ENCODE results near the gene MCL1. TPM values are rescaled to one million over a fixed set of nuclear protein-coding genes. Genes with fewer than 3 reads are reported as not detected.
A peak's percentile ranks its signal among the peaks of the same experiment; 100 is the strongest.

MCL1 gene
- polyA plus RNA-seq, 1 donor (not counting 4 experiments of a cell fraction or from before 2014, with no cell fraction given), result 237 TPM

DNA sequence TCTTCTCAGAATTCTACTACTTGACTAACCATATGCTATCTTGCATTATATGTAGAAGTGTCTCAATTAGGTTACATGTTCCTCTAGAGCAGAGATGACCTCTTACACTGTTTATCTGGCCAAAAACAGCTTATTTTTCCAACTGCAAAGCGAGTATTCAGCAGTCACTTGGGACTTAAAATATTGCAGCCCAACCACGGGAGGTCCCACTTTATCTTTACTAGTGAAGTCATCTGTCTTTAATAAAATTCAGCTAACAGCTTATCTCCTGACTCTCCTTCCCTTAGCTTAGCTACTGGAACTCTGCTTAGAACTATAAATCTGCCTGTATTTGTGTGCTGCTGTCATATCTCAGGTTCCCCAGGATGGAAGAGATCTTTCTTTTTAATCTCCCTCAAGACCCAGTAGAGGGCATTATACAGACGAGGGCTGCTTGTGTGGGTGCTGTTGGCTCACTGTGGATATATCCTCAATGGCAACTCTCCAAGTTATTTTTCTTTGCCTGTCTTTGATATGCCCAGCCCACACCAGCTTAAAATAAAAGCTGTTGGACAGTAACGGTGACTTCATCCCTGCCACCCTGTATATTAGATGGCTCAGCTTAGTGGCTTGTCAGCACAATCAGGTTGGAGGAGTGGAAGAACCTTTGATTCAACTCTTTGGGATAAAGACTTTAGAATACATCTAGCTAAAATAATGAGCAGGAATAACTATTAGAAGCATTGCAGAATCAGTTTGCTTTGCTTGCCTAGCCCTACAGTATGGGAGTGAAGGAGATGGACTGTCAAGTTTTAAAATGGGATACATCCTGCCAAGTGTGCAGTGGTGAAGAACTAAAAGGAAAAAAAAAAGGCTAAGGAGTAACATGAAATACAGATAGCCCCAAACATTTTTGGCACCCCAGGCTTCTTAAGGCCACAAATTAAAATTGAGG, 40.4 kb upstream of the MCL1 start:
- Histone ChIP-seq H3K4me3 (ENCODE audit: control insufficient read depth in 2 of 3, extremely low read depth in 1 of 3, insufficient read depth in 2 of 3, low read depth in 1 of 3, low read length in 3 of 3) (no peak overlapping the region), H3K36me3 (ENCODE audit: control insufficient read depth in 2 of 2, extremely low read depth in 1 of 2, insufficient read depth in 2 of 2, low read length in 2 of 2) (peaks cover 15 to 48% of the 10 kb centered on the region in 2 experiments), H3K27ac (ENCODE audit: control insufficient read depth, insufficient read depth, low read length) (peak overlapping the region; percentile 33), H2AFZ (ENCODE audit: control insufficient read depth, low read length) (no peak overlapping the region), H3K4me2 (ENCODE audit: control insufficient read depth, extremely low read depth, insufficient read depth, low read depth, low read length) (peak overlapping the region; percentile 12), H4K20me1 (ENCODE audit: control insufficient read depth, extremely low read depth, insufficient read depth, low read length) (no peaks in the 10 kb centered on the region), H3K27me3 (ENCODE audit: control insufficient read depth, extremely low read depth, insufficient read depth, low read length) (no peaks in the 10 kb centered on the region), H3K9ac (ENCODE audit: control insufficient read depth, extremely low read depth, insufficient read depth, low read length) (peak overlapping the region; percentile 13), H3K9me1 (ENCODE audit: control insufficient read depth, extremely low read depth, insufficient read depth, low read length) (no peaks in the 10 kb centered on the region), H3K79me2 (ENCODE audit: control insufficient read depth, insufficient read depth, low read length) (peaks cover 15% of the 10 kb centered on the region), H3K9me3 (ENCODE audit: control insufficient read depth, low read depth, low read length) (no peaks in the 10 kb centered on the region), H3K4me1 (ENCODE audit: control insufficient read depth, extremely low read depth, insufficient read depth, low read length) (peaks cover 48% of the 10 kb centered on the region)
- dilution Hi-C loops (cut with MboI; ENCODE audit: extremely low pct_ligation_motif_present, low sequenced_read_pairs), result no loop called here
- no peak for DNase-seq (ENCODE audit: low read depth, low spot score)
- TF ChIP-seq EZH2 (IDR thresholded peaks at IDR 0.05; ENCODE audit: low read length), result no peak
- TF ChIP-seq, protein P1, sequence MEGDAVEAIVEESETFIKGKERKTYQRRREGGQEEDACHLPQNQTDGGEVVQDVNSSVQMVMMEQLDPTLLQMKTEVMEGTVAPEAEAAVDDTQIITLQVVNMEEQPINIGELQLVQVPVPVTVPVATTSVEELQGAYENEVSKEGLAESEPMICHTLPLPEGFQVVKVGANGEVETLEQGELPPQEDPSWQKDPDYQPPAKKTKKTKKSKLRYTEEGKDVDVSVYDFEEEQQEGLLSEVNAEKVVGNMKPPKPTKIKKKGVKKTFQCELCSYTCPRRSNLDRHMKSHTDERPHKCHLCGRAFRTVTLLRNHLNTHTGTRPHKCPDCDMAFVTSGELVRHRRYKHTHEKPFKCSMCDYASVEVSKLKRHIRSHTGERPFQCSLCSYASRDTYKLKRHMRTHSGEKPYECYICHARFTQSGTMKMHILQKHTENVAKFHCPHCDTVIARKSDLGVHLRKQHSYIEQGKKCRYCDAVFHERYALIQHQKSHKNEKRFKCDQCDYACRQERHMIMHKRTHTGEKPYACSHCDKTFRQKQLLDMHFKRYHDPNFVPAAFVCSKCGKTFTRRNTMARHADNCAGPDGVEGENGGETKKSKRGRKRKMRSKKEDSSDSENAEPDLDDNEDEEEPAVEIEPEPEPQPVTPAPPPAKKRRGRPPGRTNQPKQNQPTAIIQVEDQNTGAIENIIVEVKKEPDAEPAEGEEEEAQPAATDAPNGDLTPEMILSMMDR (optimal IDR thresholded peaks at IDR 0.05 in 1 of 3, IDR thresholded peaks at IDR 0.05 in 1 of 3, conservative IDR thresholded peaks at IDR 0.05 in 1 of 3; ENCODE audit: extremely low read depth in 1 of 3, insufficient read depth in 2 of 3, low read length in 3 of 3), result peak; percentile 37 to 57 (median 55)
- FAIRE-seq, result no peak

DNA sequence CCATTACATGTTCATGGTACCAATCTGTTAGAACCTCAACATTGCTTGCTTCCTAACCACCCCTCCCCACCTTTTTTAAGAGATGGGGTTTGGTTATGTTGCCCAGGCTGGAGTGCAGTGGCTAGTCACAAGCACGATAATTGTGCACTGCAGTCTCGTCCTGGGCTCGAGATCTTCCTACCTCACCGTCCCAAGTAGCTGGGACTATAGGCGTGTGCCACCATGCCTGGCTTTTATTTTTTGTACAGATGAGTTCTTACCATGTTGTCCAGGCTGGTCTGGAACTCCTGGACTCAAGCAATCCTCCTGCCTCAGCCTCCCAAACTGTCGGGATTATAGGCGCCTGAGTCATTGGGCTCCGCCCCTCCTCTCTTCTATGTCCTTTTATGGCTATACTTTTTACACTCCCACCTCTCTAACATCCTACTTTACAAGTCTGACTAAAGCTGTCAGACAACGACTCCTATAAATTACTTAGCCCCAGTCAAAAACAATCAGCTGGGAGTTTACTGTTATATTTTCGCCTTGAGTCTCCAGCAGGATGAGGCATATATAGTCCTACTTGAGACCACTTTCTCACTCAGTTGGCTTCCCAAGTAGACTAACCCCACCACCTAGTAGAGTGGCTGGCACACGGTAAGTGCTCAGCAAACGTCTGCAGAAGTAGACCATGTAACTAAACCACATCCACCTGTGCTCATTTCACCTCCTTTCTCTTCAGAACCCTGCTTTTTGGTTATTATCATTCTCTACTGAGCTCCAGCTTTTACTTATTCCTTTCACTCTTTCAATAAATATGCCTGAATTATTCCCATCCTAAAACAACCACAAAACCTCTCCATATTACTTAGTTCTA, 36.2 kb upstream of the MCL1 start:
- DNase-seq (ENCODE audit: low read depth, low spot score) (no peak), FAIRE-seq (no peak)
- Histone ChIP-seq H2AFZ (ENCODE audit: control insufficient read depth, low read length) (no peak overlapping the region), H3K79me2 (ENCODE audit: control insufficient read depth, insufficient read depth, low read length) (peaks cover 2% of the 10 kb centered on the region), H3K4me1 (ENCODE audit: control insufficient read depth, extremely low read depth, insufficient read depth, low read length) (peaks cover 45% of the 10 kb centered on the region), H3K9ac (ENCODE audit: control insufficient read depth, extremely low read depth, insufficient read depth, low read length) (no peak overlapping the region), H3K4me3 (ENCODE audit: control insufficient read depth in 2 of 3, extremely low read depth in 1 of 3, insufficient read depth in 2 of 3, low read depth in 1 of 3, low read length in 3 of 3) (no peak overlapping the region), H3K9me3 (ENCODE audit: control insufficient read depth, low read depth, low read length) (no peaks in the 10 kb centered on the region), H3K9me1 (ENCODE audit: control insufficient read depth, extremely low read depth, insufficient read depth, low read length) (no peaks in the 10 kb centered on the region), H3K27ac (ENCODE audit: control insufficient read depth, insufficient read depth, low read length) (peak overlapping the region; percentile 26), H4K20me1 (ENCODE audit: control insufficient read depth, extremely low read depth, insufficient read depth, low read length) (no peaks in the 10 kb centered on the region), H3K36me3 (ENCODE audit: control insufficient read depth in 2 of 2, extremely low read depth in 1 of 2, insufficient read depth in 2 of 2, low read length in 2 of 2) (peaks cover 8 to 28% of the 10 kb centered on the region in 2 experiments), H3K27me3 (ENCODE audit: control insufficient read depth, extremely low read depth, insufficient read depth, low read length) (no peaks in the 10 kb centered on the region), H3K4me2 (ENCODE audit: control insufficient read depth, extremely low read depth, insufficient read depth, low read depth, low read length) (no peak overlapping the region)
- TF ChIP-seq, protein P1 (optimal IDR thresholded peaks at IDR 0.05 in 1 of 3, IDR thresholded peaks at IDR 0.05 in 1 of 3, conservative IDR thresholded peaks at IDR 0.05 in 1 of 3; ENCODE audit: extremely low read depth in 1 of 3, insufficient read depth in 2 of 3, low read length in 3 of 3), result no peak
- TF ChIP-seq EZH2 (IDR thresholded peaks at IDR 0.05; ENCODE audit: low read length), result no peak
- dilution Hi-C loops (cut with MboI; ENCODE audit: extremely low pct_ligation_motif_present, low sequenced_read_pairs), result no loop called here
